SK-N-SH treated with all-trans-retinoic acid at 6 μM for 48 hours (cell line): ENCODE results near the gene CAMK2A.

Source experiments
- ATAC-seq: fragments of 200-7000 bp; cut with Tn5 transposase; 3 replicates; pipeline ENCODE4 v1.9.1; 2020; ENCODE audit warnings: mild to moderate bottlenecking, moderate library complexity
- ARNTL ChIP-seq: fragments of 450-650 bp; formaldehyde crosslinking; IDR thresholded peaks from 2 replicates; pipeline ENCODE4 v1.5.0; 2020; ENCODE audit warnings: low read depth, mild to moderate bottlenecking, moderate library complexity, borderline replicate concordance
- BACH2 ChIP-seq: fragments of 250-450 bp; sonication (Bioruptor Pico); IDR thresholded peaks from 2 replicates; pipeline ENCODE4 v1.9.0; 2021; ENCODE audit warnings: mild to moderate bottlenecking, borderline replicate concordance
- CSDC2 ChIP-seq: fragments of 250-450 bp; sonication (Bioruptor Pico); IDR thresholded peaks from 2 replicates; pipeline ENCODE4 v1.5.0; 2020; ENCODE audit warnings: mild to moderate bottlenecking, moderate library complexity
- ESRRG ChIP-seq: fragments of 250-450 bp; sonication (Bioruptor Pico); IDR thresholded peaks from 2 replicates; pipeline ENCODE4 v1.6.1; 2021; ENCODE audit warnings: mild to moderate bottlenecking
- ISL1 ChIP-seq: fragments of 250-450 bp; sonication (Bioruptor Pico); IDR thresholded peaks from 2 replicates; pipeline ENCODE4 v2.1.2; 2022; ENCODE audit warnings: mild to moderate bottlenecking, moderate library complexity
- OSR1 ChIP-seq: fragments of 250-450 bp; sonication (Bioruptor Pico); IDR thresholded peaks from 2 replicates; pipeline ENCODE4 v1.8.0; 2022; ENCODE audit warnings: moderate library complexity, mild to moderate bottlenecking, inconsistent platforms
- PATZ1 ChIP-seq: fragments of 250-450 bp; sonication (Bioruptor Pico); IDR thresholded peaks from 2 replicates; pipeline ENCODE4 v1.8.0; 2020; ENCODE audit warnings: mild to moderate bottlenecking, moderate library complexity, borderline replicate concordance
- PPARA ChIP-seq: fragments of 250-450 bp; sonication (Bioruptor Pico); IDR thresholded peaks from 2 replicates; pipeline ENCODE4 v1.5.0; 2020; ENCODE audit warnings: mild to moderate bottlenecking, borderline replicate concordance
- RARB ChIP-seq: fragments of 250-450 bp; sonication (Bioruptor Pico); IDR thresholded peaks from 2 replicates; pipeline ENCODE4 v1.8.0; 2021; ENCODE audit warnings: mild to moderate bottlenecking, moderate library complexity
- SNAI2 ChIP-seq: fragments of 250-450 bp; sonication (Bioruptor Pico); IDR thresholded peaks from 2 replicates; pipeline ENCODE4 v1.5.0; 2020; ENCODE audit warnings: mild to moderate bottlenecking, moderate library complexity
- TCF4 ChIP-seq: fragments of 250-450 bp; sonication (Bioruptor Pico); IDR thresholded peaks from 2 replicates; pipeline ENCODE4 v1.8.0; 2021; ENCODE audit warnings: mild to moderate bottlenecking, moderate library complexity, borderline replicate concordance
- TOX ChIP-seq: fragments of 250-450 bp; sonication (Bioruptor Pico); IDR thresholded peaks from 2 replicates; pipeline ENCODE4 v1.8.0; 2021; ENCODE audit warnings: mild to moderate bottlenecking, moderate library complexity, borderline replicate concordance
- ZC3H10 ChIP-seq: fragments of 250-450 bp; sonication (Bioruptor Pico); IDR thresholded peaks from 2 replicates; pipeline ENCODE4 v1.5.1; 2021; ENCODE audit warnings: mild to moderate bottlenecking, moderate library complexity
- ZFP3 ChIP-seq: fragments of 250-450 bp; sonication (Bioruptor Pico); IDR thresholded peaks from 2 replicates; pipeline ENCODE4 v1.5.0; 2020; ENCODE audit warnings: mild to moderate bottlenecking, moderate library complexity
- ZFP30 ChIP-seq: fragments of 450-650 bp; formaldehyde crosslinking; IDR thresholded peaks from 2 replicates; pipeline ENCODE4 v1.5.0; 2022; ENCODE audit warnings: mild to moderate bottlenecking, moderate library complexity
- ZNF565 ChIP-seq: fragments of 450-650 bp; formaldehyde crosslinking; conservative IDR thresholded peaks from 2 replicates; pipeline ENCODE4 v1.5.0; 2020; ENCODE audit warnings: low read depth, mild to moderate bottlenecking, moderate library complexity
- ZNF70 ChIP-seq: fragments of 450-650 bp; formaldehyde crosslinking; IDR thresholded peaks from 2 replicates; pipeline ENCODE4 v1.5.0; 2020; ENCODE audit warnings: mild to moderate bottlenecking, moderate library complexity
- ZNF8 ChIP-seq: fragments of 450-650 bp; formaldehyde crosslinking; IDR thresholded peaks from 2 replicates; pipeline ENCODE4 v1.5.0; 2020; ENCODE audit warnings: mild to moderate bottlenecking, moderate library complexity
- TF ChIP-seq, protein P1 (sequence below): fragments of 250-450 bp; sonication (Bioruptor Pico); IDR thresholded peaks from 2 replicates; pipeline ENCODE4 v1.5.1; 2021; ENCODE audit warnings: mild to moderate bottlenecking, moderate library complexity
- TF ChIP-seq, protein P2 (sequence below): fragments of 250-450 bp; sonication (Bioruptor Pico); IDR thresholded peaks from 2 replicates; pipeline ENCODE4 v1.5.1; 2020; ENCODE audit warnings: low read depth, mild to moderate bottlenecking, moderate library complexity
- TF ChIP-seq, protein P3 (sequence below): fragments of 250-450 bp; sonication (Bioruptor Pico); IDR thresholded peaks from 2 replicates; pipeline ENCODE4 v1.8.0; 2021; ENCODE audit warnings: low read depth, mild to moderate bottlenecking, moderate library complexity, borderline replicate concordance
- TF ChIP-seq, protein P4 (sequence below): fragments of 250-450 bp; sonication (Bioruptor Pico); IDR thresholded peaks from 2 replicates; pipeline ENCODE4 v1.5.0; 2020; ENCODE audit warnings: mild to moderate bottlenecking, moderate library complexity

The CAMK2A gene

GRCh38 chr5:150285114-150285513 is 4.5 kb downstream of the CAMK2A start:
- ATAC-seq = no peak

DNA sequence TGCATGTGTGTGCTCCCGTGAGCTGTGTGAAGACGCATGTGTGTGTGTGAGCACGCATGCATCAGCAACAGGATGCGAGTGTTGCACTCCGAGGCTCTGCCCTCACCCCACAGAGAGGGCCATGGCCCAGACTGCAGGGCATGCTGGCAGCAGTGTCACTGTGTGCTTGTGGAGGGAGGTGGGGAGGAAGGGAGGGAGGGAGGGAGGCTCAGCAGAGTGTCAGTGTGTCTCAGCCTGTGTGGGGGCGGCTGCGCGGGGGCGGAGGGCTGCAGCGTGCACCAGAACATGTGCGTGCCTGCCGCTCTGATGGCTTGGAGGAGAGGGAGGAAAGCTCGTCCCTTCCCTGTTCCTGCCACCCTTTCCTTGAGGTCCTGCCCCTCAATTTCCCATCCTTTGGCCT is 5.3 kb downstream of the CAMK2A start:
- ATAC-seq = no peak
- TF ChIP-seq ZC3H10 (CRISPR knock-in tag) = no peak
- no peak for TF ChIP-seq OSR1 (CRISPR knock-in tag)
- no peak for TF ChIP-seq ESRRG (CRISPR knock-in tag)
- TF ChIP-seq PPARA (CRISPR knock-in tag) = no peak
- TF ChIP-seq, protein P1, sequence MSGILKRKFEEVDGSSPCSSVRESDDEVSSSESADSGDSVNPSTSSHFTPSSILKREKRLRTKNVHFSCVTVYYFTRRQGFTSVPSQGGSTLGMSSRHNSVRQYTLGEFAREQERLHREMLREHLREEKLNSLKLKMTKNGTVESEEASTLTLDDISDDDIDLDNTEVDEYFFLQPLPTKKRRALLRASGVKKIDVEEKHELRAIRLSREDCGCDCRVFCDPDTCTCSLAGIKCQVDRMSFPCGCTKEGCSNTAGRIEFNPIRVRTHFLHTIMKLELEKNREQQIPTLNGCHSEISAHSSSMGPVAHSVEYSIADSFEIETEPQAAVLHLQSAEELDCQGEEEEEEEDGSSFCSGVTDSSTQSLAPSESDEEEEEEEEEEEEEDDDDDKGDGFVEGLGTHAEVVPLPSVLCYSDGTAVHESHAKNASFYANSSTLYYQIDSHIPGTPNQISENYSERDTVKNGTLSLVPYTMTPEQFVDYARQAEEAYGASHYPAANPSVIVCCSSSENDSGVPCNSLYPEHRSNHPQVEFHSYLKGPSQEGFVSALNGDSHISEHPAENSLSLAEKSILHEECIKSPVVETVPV (CRISPR knock-in tag) = no peak
- no peak for TF ChIP-seq PATZ1 (CRISPR knock-in tag)

More at GRCh38 chr5:150285114-150285513, 4.5 kb downstream of the CAMK2A start:
- TF ChIP-seq ARNTL = no peak

DNA sequence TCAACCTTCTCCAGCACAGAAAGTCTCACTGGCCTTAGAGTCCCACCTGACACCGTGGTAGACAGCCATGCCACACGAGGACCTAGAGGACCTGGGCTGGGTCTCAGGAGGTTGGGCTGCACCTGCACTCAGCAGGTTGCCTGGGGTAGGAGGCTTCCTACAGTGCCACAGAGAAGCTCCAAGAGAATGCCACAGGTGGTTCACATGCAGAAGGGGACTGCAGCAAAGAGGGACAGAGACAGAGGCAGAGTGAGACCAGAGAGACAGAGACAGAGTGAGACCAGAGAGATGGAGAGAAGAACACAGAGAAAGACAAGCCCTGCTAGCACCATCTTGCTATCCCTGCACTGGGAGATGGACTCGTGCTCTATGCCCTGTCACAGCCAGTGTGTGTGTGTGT is 5.7 kb downstream of the CAMK2A start:
- no peak for ATAC-seq
- TF ChIP-seq, protein P2, sequence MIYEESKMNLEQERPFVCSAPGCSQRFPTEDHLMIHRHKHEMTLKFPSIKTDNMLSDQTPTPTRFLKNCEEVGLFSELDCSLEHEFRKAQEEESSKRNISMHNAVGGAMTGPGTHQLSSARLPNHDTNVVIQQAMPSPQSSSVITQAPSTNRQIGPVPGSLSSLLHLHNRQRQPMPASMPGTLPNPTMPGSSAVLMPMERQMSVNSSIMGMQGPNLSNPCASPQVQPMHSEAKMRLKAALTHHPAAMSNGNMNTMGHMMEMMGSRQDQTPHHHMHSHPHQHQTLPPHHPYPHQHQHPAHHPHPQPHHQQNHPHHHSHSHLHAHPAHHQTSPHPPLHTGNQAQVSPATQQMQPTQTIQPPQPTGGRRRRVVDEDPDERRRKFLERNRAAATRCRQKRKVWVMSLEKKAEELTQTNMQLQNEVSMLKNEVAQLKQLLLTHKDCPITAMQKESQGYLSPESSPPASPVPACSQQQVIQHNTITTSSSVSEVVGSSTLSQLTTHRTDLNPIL (CRISPR knock-in tag) = no peak
- no peak for TF ChIP-seq ISL1
- TF ChIP-seq, protein P3, sequence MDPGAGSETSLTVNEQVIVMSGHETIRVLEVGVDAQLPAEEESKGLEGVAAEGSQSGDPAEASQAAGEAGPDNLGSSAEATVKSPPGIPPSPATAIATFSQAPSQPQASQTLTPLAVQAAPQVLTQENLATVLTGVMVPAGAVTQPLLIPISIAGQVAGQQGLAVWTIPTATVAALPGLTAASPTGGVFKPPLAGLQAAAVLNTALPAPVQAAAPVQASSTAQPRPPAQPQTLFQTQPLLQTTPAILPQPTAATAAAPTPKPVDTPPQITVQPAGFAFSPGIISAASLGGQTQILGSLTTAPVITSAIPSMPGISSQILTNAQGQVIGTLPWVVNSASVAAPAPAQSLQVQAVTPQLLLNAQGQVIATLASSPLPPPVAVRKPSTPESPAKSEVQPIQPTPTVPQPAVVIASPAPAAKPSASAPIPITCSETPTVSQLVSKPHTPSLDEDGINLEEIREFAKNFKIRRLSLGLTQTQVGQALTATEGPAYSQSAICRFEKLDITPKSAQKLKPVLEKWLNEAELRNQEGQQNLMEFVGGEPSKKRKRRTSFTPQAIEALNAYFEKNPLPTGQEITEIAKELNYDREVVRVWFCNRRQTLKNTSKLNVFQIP (CRISPR knock-in tag) = no peak
- no peak for TF ChIP-seq ARNTL
- no peak for TF ChIP-seq SNAI2
- no peak for TF ChIP-seq PATZ1 (CRISPR knock-in tag)
- TF ChIP-seq ZNF565 (CRISPR knock-in tag) = no peak
- TF ChIP-seq RARB (CRISPR knock-in tag) = no peak
- no peak for TF ChIP-seq ZFP30 (CRISPR knock-in tag)
- no peak for TF ChIP-seq ESRRG (CRISPR knock-in tag)
- TF ChIP-seq ZC3H10 (CRISPR knock-in tag) = no peak
- TF ChIP-seq CSDC2 = no peak
- TF ChIP-seq ZNF70 = no peak
- TF ChIP-seq BACH2 (CRISPR knock-in tag) = no peak
- no peak for TF ChIP-seq TOX

DNA sequence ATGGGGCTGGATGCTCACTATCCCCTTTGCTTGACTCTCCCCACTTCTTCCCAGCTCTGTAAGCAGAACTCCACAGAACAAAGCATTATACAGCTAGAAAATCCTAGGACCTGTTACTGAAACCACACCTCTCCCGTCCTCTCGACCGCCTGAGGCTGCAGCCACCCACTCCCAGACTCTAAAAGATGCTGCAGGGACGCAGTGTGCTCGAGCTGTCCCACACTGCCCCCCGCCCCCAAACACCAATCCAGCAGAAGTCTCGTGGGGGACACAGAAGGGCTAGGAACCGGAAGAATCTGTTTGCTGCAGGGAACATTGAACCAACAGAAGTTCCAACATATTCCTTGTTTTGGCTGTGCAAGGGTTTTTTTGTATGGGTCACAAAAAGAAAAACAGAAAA is 7.6 kb downstream of the CAMK2A start:
- TF ChIP-seq OSR1 (CRISPR knock-in tag) = no peak
- no peak for TF ChIP-seq PPARA (CRISPR knock-in tag)
- TF ChIP-seq TOX = no peak
- TF ChIP-seq TCF4 (CRISPR knock-in tag) = no peak
- no peak for TF ChIP-seq ESRRG (CRISPR knock-in tag)
- no peak for TF ChIP-seq ZNF8 (CRISPR knock-in tag)
- TF ChIP-seq, protein P4, sequence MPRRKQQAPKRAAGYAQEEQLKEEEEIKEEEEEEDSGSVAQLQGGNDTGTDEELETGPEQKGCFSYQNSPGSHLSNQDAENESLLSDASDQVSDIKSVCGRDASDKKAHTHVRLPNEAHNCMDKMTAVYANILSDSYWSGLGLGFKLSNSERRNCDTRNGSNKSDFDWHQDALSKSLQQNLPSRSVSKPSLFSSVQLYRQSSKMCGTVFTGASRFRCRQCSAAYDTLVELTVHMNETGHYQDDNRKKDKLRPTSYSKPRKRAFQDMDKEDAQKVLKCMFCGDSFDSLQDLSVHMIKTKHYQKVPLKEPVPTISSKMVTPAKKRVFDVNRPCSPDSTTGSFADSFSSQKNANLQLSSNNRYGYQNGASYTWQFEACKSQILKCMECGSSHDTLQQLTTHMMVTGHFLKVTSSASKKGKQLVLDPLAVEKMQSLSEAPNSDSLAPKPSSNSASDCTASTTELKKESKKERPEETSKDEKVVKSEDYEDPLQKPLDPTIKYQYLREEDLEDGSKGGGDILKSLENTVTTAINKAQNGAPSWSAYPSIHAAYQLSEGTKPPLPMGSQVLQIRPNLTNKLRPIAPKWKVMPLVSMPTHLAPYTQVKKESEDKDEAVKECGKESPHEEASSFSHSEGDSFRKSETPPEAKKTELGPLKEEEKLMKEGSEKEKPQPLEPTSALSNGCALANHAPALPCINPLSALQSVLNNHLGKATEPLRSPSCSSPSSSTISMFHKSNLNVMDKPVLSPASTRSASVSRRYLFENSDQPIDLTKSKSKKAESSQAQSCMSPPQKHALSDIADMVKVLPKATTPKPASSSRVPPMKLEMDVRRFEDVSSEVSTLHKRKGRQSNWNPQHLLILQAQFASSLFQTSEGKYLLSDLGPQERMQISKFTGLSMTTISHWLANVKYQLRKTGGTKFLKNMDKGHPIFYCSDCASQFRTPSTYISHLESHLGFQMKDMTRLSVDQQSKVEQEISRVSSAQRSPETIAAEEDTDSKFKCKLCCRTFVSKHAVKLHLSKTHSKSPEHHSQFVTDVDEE = no peak
- TF ChIP-seq, protein P3 (CRISPR knock-in tag) = no peak
- TF ChIP-seq ZFP3 (CRISPR knock-in tag) = no peak
- no peak for TF ChIP-seq ZNF565 (CRISPR knock-in tag)
- no peak for TF ChIP-seq RARB (CRISPR knock-in tag)
- TF ChIP-seq, all 23 proteins: peak for 0
- ATAC-seq = no peak
